H1 (cell line): ENCODE data around the gene ABHD10. TPM values are rescaled to one million over a fixed set of nuclear protein-coding genes. Genes with fewer than 3 reads are reported as not detected.
"Not testable (repeated sequence)": the region's sequence is repeated elsewhere in the genome, so short reads cannot be mapped to it uniquely, and the experiment has no call there.

Source experiments
- CTCF ChIA-PET: fragments of 300-600 bp; sonication (Branson Sonifier 250); formaldehyde crosslinking; loops from one replicate; lab custom pipeline; 2021; ENCODE audit not compliant: partially characterized antibody; lab: Charles Lee
- POLR2A ChIA-PET: fragments of 300-600 bp; sonication (Branson Sonifier 250); formaldehyde crosslinking; loops from one replicate; lab custom pipeline; 2021; ENCODE audit warnings: inconsistent platforms; ENCODE audit not compliant: partially characterized antibody; lab: Charles Lee
- DNase-seq, 2 experiments: peaks; one replicate each; pipeline versions ENCODE4 v3.0.0 to v3.0.0-alpha.2; 2010 to 2022; ENCODE audit warnings: low spot score in 2 of 2, low read depth in 1 of 2, mixed read lengths in 1 of 2
- FAIRE-seq: peaks from 2 replicates; lab custom pipeline; 2011; peaks lifted over from hg19 to GRCh38; lab: Jason Lieb, UNC
- H2AFZ ChIP-seq: 2 replicates; pipeline ENCODE4 v1.8.1; 2012; ENCODE audit warnings: low read length, inconsistent platforms
- H2AK5ac ChIP-seq: 2 replicates; pipeline ENCODE4 v1.6.1; 2013; ENCODE audit warnings: low read depth, low read length
- H2BK120ac ChIP-seq: replicated peaks from 2 replicates; pipeline ENCODE3; 2013; ENCODE audit warnings: low read depth, low read length, inconsistent platforms
- H2BK12ac ChIP-seq: 2 replicates; pipeline ENCODE4 v1.6.1; 2013; ENCODE audit warnings: low read depth, low read length
- H2BK15ac ChIP-seq: 2 replicates; pipeline ENCODE4 v1.6.1; 2013; ENCODE audit warnings: low read length
- H2BK20ac ChIP-seq: 2 replicates; pipeline ENCODE4 v1.6.1; 2013; ENCODE audit warnings: low read length
- H2BK5ac ChIP-seq: 2 replicates; pipeline ENCODE4 v1.6.1; 2013; ENCODE audit warnings: low read depth, low read length
- H3K14ac ChIP-seq: 2 replicates; pipeline ENCODE4 v1.6.1; 2013; ENCODE audit warnings: inconsistent platforms; ENCODE audit not compliant: insufficient read length
- H3K18ac ChIP-seq: 2 replicates; pipeline ENCODE4 v1.6.1; 2013; ENCODE audit warnings: low read length; ENCODE audit errors: extremely low read depth
- H3K23ac ChIP-seq: 2 replicates; pipeline ENCODE4 v1.6.1; 2013; ENCODE audit warnings: inconsistent platforms; ENCODE audit not compliant: insufficient read length
- H3K23me2 ChIP-seq: 2 replicates; pipeline ENCODE4 v1.6.1; 2013; ENCODE audit warnings: low read depth, low read length
- H3K27ac ChIP-seq: 2 replicates; pipeline ENCODE4 v1.6.1; 2011; ENCODE audit warnings: low read depth, low read length, inconsistent platforms
- H3K27me3 ChIP-seq, 4 experiments: replicated peaks in 1 of 4; 1 replicate in 1 of 4; 2 replicates in 3 of 4; pipeline versions ENCODE4 v1.6.1 to v1.8.1; 2011 to 2013; ENCODE audit warnings: low read length in 3 of 4, mild to moderate bottlenecking in 3 of 4, inconsistent platforms in 2 of 4, mixed read lengths in 2 of 4, moderate library complexity in 1 of 4; ENCODE audit not compliant: control insufficient read depth in 3 of 4, insufficient read depth in 3 of 4; ENCODE audit errors: extremely low read depth in 1 of 4
- H3K36me3 ChIP-seq, 4 experiments: 2 replicates each; pipeline versions ENCODE4 v1.6.1 to v1.8.1; 2011 to 2013; ENCODE audit warnings: mild to moderate bottlenecking in 4 of 4, low read length in 3 of 4, moderate library complexity in 2 of 4, control low read depth in 1 of 4, inconsistent platforms in 1 of 4; ENCODE audit not compliant: insufficient read depth in 4 of 4, control insufficient read depth in 2 of 4
- H3K4ac ChIP-seq: replicated peaks from 2 replicates; pipeline ENCODE3; 2013; ENCODE audit warnings: low read length, low read depth, mixed read lengths, inconsistent platforms; ENCODE audit not compliant: insufficient read length
- H3K4me1 ChIP-seq, 4 experiments: replicated peaks in 1 of 4; 1 replicate in 1 of 4; 2 replicates in 3 of 4; pipeline versions ENCODE4 v1.6.1 to v1.8.1; 2011 to 2013; ENCODE audit warnings: low read length in 3 of 4, inconsistent platforms in 2 of 4, mixed read lengths in 1 of 4; ENCODE audit not compliant: insufficient read depth in 4 of 4, control insufficient read depth in 3 of 4
- H3K4me2 ChIP-seq, 2 experiments: 2 replicates each; pipeline versions ENCODE4 v1.6.1 to v1.8.1; 2011 to 2013; ENCODE audit warnings: low read depth in 2 of 2, low read length in 2 of 2, control low read depth in 1 of 2, inconsistent platforms in 1 of 2, mild to moderate bottlenecking in 1 of 2; ENCODE audit not compliant: insufficient read depth in 1 of 2
- H3K4me3 ChIP-seq, 4 experiments: fragments of 200-600, 300-600 bp in 1 of 4; sonication (generic), shearing (Covaris generic), sonication (Bioruptor Twin) in 1 of 4; 2 replicates each; pipeline versions ENCODE4 v1.5.1 to v1.8.1; 2011 to 2016; ENCODE audit warnings: low read length in 4 of 4, low read depth in 3 of 4, control low read depth in 2 of 4, inconsistent platforms in 2 of 4, mild to moderate bottlenecking in 2 of 4, mixed read lengths in 1 of 4, moderate library complexity in 1 of 4; ENCODE audit not compliant: insufficient read depth in 2 of 4; ENCODE audit errors: extremely low read depth in 1 of 4
- H3K56ac ChIP-seq: replicated peaks from 2 replicates; pipeline ENCODE3; 2013; ENCODE audit warnings: low read depth, mild to moderate bottlenecking, mixed read lengths, low read length, inconsistent platforms; ENCODE audit not compliant: insufficient read length
- H3K79me1 ChIP-seq: 2 replicates; pipeline ENCODE4 v1.6.1; 2013; ENCODE audit warnings: low read depth, low read length, control low read depth
- H3K79me2 ChIP-seq, 2 experiments: 2 replicates each; pipeline versions ENCODE4 v1.6.1 to v1.8.1; 2012 to 2013; ENCODE audit warnings: low read length in 2 of 2, mild to moderate bottlenecking in 2 of 2, inconsistent platforms in 1 of 2; ENCODE audit not compliant: insufficient read depth in 2 of 2, control insufficient read depth in 1 of 2
- H3K9ac ChIP-seq, 4 experiments: replicated peaks in 1 of 4; 1 replicate in 1 of 4; 2 replicates in 3 of 4; pipeline versions ENCODE4 v1.6.1 to v1.8.1; 2011 to 2013; ENCODE audit warnings: low read depth in 3 of 4, low read length in 3 of 4, control low read depth in 2 of 4, mild to moderate bottlenecking in 2 of 4, moderate library complexity in 2 of 4, inconsistent platforms in 1 of 4; ENCODE audit errors: extremely low read depth in 1 of 4
- H3K9me3 ChIP-seq, 2 experiments: 2 replicates each; pipeline versions ENCODE4 v1.6.1 to v1.8.1; 2012 to 2013; ENCODE audit warnings: mild to moderate bottlenecking in 2 of 2, moderate library complexity in 2 of 2, control low read depth in 1 of 2, inconsistent platforms in 1 of 2, low read depth in 1 of 2, low read length in 1 of 2, mixed read lengths in 1 of 2; ENCODE audit not compliant: insufficient read depth in 2 of 2
- H4K20me1 ChIP-seq, 2 experiments: replicated peaks in 1 of 2; 2 replicates each; pipeline versions ENCODE3 to v1.8.1; 2011 to 2013; ENCODE audit warnings: inconsistent platforms in 2 of 2, low read length in 2 of 2, mild to moderate bottlenecking in 1 of 2; ENCODE audit not compliant: insufficient read depth in 2 of 2, control insufficient read depth in 1 of 2
- H4K5ac ChIP-seq: 2 replicates; pipeline ENCODE4 v1.6.1; 2013; ENCODE audit warnings: low read length, low read depth, mixed read lengths, inconsistent platforms; ENCODE audit not compliant: insufficient read length
- H4K8ac ChIP-seq: 2 replicates; pipeline ENCODE4 v1.8.0; 2013; ENCODE audit warnings: mild to moderate bottlenecking, moderate library complexity, low read length, inconsistent platforms; ENCODE audit not compliant: insufficient read depth; ENCODE audit errors: extremely low read depth
- H4K91ac ChIP-seq: replicated peaks from 2 replicates; pipeline ENCODE3; 2013; ENCODE audit warnings: low read length, mixed read lengths, inconsistent platforms; ENCODE audit not compliant: insufficient read length
- CEBPB ChIP-seq: IDR thresholded peaks from 2 replicates; pipeline ENCODE4 v1.6.1; 2012; ENCODE audit warnings: low read depth, low read length
- EP300 ChIP-seq, 2 experiments: IDR thresholded peaks; 1 replicate in 1 of 2; 2 replicates in 1 of 2; pipeline ENCODE4 v1.6.1; 2011 to 2012; ENCODE audit warnings: low read depth in 2 of 2, low read length in 2 of 2, mild to moderate bottlenecking in 2 of 2, borderline replicate concordance in 1 of 2, inconsistent platforms in 1 of 2, moderate library complexity in 1 of 2
- SP1 ChIP-seq: IDR thresholded peaks from 2 replicates; pipeline ENCODE4 v1.6.1; 2011; ENCODE audit warnings: low read depth, low read length
- WGBS, 2 experiments: shearing (Covaris generic) in 1 of 2; methylation state at CpG; one replicate each; pipeline versions ENCODE4 v1.1.6 to v1.1.7; 2013 to 2015; ENCODE audit warnings: low lambda C conversion rate in 2 of 2, mixed read lengths in 2 of 2, inconsistent platforms in 1 of 2, low coverage in 1 of 2, missing lambda C conversion rate in 1 of 2; ENCODE audit not compliant: insufficient replicate concordance in 2 of 2, insufficient coverage in 1 of 2, insufficient read length in 1 of 2; ENCODE audit errors: extremely low coverage in 1 of 2, missing lambda C conversion rate in 1 of 2; 5-methylcytosine and 5-hydroxymethylcytosine counted together
- polyA plus RNA-seq, 7 experiments: library from polyadenylated mRNA; depleted of rRNA in 3 of 7; stranded (reverse) in 5 of 7; unstranded in 2 of 7; fragments of >200 nt in 5 of 7; fragments of 200-250 nt in 2 of 7; gene quantifications; 1 replicate in 5 of 7; 2 replicates in 1 of 7; 4 replicates in 1 of 7; pipeline versions ENCODE4 v1.2.1 to v1.2.3, GENCODE V29; 2011 to 2013; ENCODE audit warnings: missing spikeins in 2 of 7, mixed read lengths in 2 of 7
- total RNA-seq: library from RNA; stranded (reverse); fragmentation: NEBNext Ultra II Directional; extraction: Animal tissue kit (Norgen Biotek cat#: 25700); gene quantifications from 2 replicates; pipeline ENCODE4 v1.2.1, GENCODE V29; 2021

ABHD10 gene
- total and polyA plus RNA-seq, 2 of the 8 experiments (the other 6 are each of a cell fraction or from before 2014, with no cell fraction given), result 10.9 to 24.6 TPM

- H3K79me1 ChIP-seq, H4K5ac ChIP-seq, H2BK12ac ChIP-seq, H2BK120ac ChIP-seq, H4K20me1 ChIP-seq, H3K23ac ChIP-seq, H2AK5ac ChIP-seq, POLR2A ChIA-PET, H3K79me2 ChIP-seq, CTCF ChIA-PET, H3K56ac ChIP-seq, H2AFZ ChIP-seq, H3K4me3 ChIP-seq, DNase-seq, H4K91ac ChIP-seq, H3K14ac ChIP-seq, H3K4ac ChIP-seq, H4K8ac ChIP-seq, H2BK20ac ChIP-seq, H3K18ac ChIP-seq, H2BK5ac ChIP-seq, H2BK15ac ChIP-seq, FAIRE-seq, H3K27ac ChIP-seq, H3K4me1 ChIP-seq, H3K4me2 ChIP-seq, H3K36me3 ChIP-seq, H3K23me2 ChIP-seq, H3K9ac ChIP-seq, H3K27me3 ChIP-seq: not testable (repeated sequence)
- 58% methylated on average over 4 of the region's 4 CpGs; no CpG with 5 or more reads in 1 of the 2 experiments for WGBS, 2 experiments
- TF ChIP-seq SP1 (peak; percentile 30; the same call in 1 of the 2 replicates), EP300 (IDR thresholded peaks at IDR 0.05; ENCODE audit: borderline replicate concordance in 1 of 2, low read depth in 2 of 2, low read length in 2 of 2) (peak; percentile 61 to 72; a peak in 2 of 3 replicates), CEBPB (peak; percentile 22; the same call in 1 of the 2 replicates)
- peaks cover 7 to 24% of the 10 kb centered on the region in 2 experiments for H3K9me3 ChIP-seq
Observed at GRCh38 chr3:112037194-112037593, 58.4 kb downstream of the ABHD10 start.
